ENCODE data around the gene MAP2K6. TPM values are rescaled to one million over a fixed set of nuclear protein-coding genes. Genes with fewer than 3 reads are reported as not detected.

The MAP2K6 gene
- total RNA-seq, 2 experiments from 2014 or later = 14.0 to 14.6 TPM

DNA sequence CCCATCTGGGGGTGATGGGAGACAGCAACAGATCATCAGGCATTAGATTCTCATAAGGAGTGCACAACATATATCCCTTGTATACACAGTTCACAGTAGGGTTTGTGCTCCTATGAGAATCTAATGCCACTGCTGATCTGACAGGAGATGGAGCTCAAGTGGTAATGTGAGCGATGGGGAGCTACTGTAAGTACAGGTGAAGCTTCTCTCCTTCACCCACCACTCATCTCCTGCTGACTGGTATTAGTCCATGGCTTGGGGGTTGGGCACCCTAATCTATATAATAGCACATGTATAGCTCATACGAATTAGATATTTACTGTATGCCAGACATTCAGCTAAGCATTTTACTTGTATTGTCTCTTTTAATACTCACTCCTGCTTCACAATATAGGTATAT, 101.7 kb downstream of the MAP2K6 start:
- peaks cover 37% of the 10 kb centered on the region for H3K36me3 ChIP-seq (ENCODE audit: insufficient read depth, low read length)
- POLR2A ChIA-PET = no interaction called here
- H3K27ac ChIP-seq (ENCODE audit: low read depth in 1 of 2, low read length in 2 of 2) = no peak overlapping the region
- TF ChIP-seq, protein P1, sequence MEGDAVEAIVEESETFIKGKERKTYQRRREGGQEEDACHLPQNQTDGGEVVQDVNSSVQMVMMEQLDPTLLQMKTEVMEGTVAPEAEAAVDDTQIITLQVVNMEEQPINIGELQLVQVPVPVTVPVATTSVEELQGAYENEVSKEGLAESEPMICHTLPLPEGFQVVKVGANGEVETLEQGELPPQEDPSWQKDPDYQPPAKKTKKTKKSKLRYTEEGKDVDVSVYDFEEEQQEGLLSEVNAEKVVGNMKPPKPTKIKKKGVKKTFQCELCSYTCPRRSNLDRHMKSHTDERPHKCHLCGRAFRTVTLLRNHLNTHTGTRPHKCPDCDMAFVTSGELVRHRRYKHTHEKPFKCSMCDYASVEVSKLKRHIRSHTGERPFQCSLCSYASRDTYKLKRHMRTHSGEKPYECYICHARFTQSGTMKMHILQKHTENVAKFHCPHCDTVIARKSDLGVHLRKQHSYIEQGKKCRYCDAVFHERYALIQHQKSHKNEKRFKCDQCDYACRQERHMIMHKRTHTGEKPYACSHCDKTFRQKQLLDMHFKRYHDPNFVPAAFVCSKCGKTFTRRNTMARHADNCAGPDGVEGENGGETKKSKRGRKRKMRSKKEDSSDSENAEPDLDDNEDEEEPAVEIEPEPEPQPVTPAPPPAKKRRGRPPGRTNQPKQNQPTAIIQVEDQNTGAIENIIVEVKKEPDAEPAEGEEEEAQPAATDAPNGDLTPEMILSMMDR (IDR thresholded peaks at IDR 0.05) = no peak
- H3K27me3 Mint-ChIP-seq = no peaks in the 10 kb centered on the region
- H3K27ac Mint-ChIP-seq = no peak overlapping the region
- DNase-seq (no peak), ATAC-seq (ENCODE audit: poor library complexity) (no peak)
- H3K27me3 ChIP-seq (ENCODE audit: control insufficient read depth in 1 of 2, insufficient read depth in 2 of 2, low read length in 2 of 2) = no peaks in the 10 kb centered on the region
- H3K36me3 Mint-ChIP-seq (ENCODE audit: low read depth) = peaks cover 64% of the 10 kb centered on the region
- no peaks in the 10 kb centered on the region for H3K9me3 Mint-ChIP-seq
- H3K4me1 ChIP-seq (ENCODE audit: insufficient read depth, low read length) = no peaks in the 10 kb centered on the region
- no peaks in the 10 kb centered on the region for H3K4me1 Mint-ChIP-seq (ENCODE audit: low read depth)
- H3K4me3 ChIP-seq (ENCODE audit: low read length) = no peak overlapping the region
- intact Hi-C loops (cut with DNase I, micrococcal nuclease) = no loop called here
- no peaks in the 10 kb centered on the region for H3K9me3 ChIP-seq (ENCODE audit: control insufficient read depth in 1 of 2, insufficient read depth in 1 of 2, low read length in 2 of 2)
- no peak overlapping the region for H3K4me3 Mint-ChIP-seq
- CTCF ChIA-PET = interaction anchor here (1.1 kb wide), 1 partner anchor 14 kb away, joined by 3 read pairs; no protein-coding TSS in a partner anchor

- Histone ChIP-seq H3K27me3 (ENCODE audit: control insufficient read depth in 1 of 2, insufficient read depth in 2 of 2, low read length in 2 of 2) (no peaks in the 10 kb centered on the region), H3K36me3 (ENCODE audit: insufficient read depth, low read length) (peaks cover 38% of the 10 kb centered on the region), H3K9me3 (ENCODE audit: control insufficient read depth in 1 of 2, insufficient read depth in 1 of 2, low read length in 2 of 2) (no peaks in the 10 kb centered on the region), H3K4me1 (ENCODE audit: insufficient read depth, low read length) (no peaks in the 10 kb centered on the region), H3K27ac (ENCODE audit: low read depth in 1 of 2, low read length in 2 of 2) (no peak overlapping the region), H3K4me3 (ENCODE audit: low read length) (no peak overlapping the region)
- H3K4me1 Mint-ChIP-seq (ENCODE audit: low read depth) = no peaks in the 10 kb centered on the region
- TF ChIP-seq, protein P1 (IDR thresholded peaks at IDR 0.05) = no peak
- no peaks in the 10 kb centered on the region for H3K27me3 Mint-ChIP-seq
- ATAC-seq (ENCODE audit: poor library complexity) (no peak), DNase-seq (no peak)
- intact Hi-C loops (cut with DNase I, micrococcal nuclease) = no loop called here
- ChIA-PET POLR2A (no interaction called here), CTCF (no interaction called here)
- H3K9me3 Mint-ChIP-seq = no peaks in the 10 kb centered on the region
- no peak overlapping the region for H3K27ac Mint-ChIP-seq
- H3K36me3 Mint-ChIP-seq (ENCODE audit: low read depth) = peaks cover 67% of the 10 kb centered on the region
- no peak overlapping the region for H3K4me3 Mint-ChIP-seq
Measured at GRCh38 chr17:69516911-69517310, 102.4 kb downstream of the MAP2K6 start.

DNA sequence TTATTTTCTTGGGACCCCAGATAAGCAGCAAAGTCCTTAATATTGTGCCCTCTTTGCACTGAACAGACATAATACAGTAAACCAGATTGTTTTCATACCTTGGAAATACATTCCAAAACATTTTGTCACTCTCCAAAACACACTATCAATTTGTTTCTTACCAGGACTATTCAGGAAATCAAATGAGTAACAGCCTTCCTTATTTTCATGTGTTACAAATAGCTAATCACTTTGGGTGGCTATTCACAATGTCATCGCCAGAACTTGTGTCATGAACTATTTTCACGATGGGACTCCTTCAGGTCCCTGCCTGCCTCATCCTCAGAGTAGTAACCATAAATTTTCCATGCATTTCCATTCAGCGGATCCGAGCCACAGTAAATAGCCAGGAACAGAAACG, 104.5 kb downstream of the MAP2K6 start:
- no peak overlapping the region for H3K27ac Mint-ChIP-seq
- no peaks in the 10 kb centered on the region for H3K27me3 Mint-ChIP-seq
- ChIA-PET POLR2A (no interaction called here), CTCF (no interaction called here)
- H3K4me1 Mint-ChIP-seq (ENCODE audit: low read depth) = peaks cover 4% of the 10 kb centered on the region
- Histone ChIP-seq H3K4me1 (ENCODE audit: insufficient read depth, low read length) (no peaks in the 10 kb centered on the region), H3K27me3 (ENCODE audit: control insufficient read depth in 1 of 2, insufficient read depth in 2 of 2, low read length in 2 of 2) (no peaks in the 10 kb centered on the region), H3K36me3 (ENCODE audit: insufficient read depth, low read length) (peaks cover 44% of the 10 kb centered on the region), H3K4me3 (ENCODE audit: low read length) (no peak overlapping the region), H3K27ac (ENCODE audit: low read depth in 1 of 2, low read length in 2 of 2) (no peak overlapping the region), H3K9me3 (ENCODE audit: control insufficient read depth in 1 of 2, insufficient read depth in 1 of 2, low read length in 2 of 2) (no peaks in the 10 kb centered on the region)
- no peak for DNase-seq
- no peak overlapping the region for H3K4me3 Mint-ChIP-seq
- ATAC-seq (ENCODE audit: poor library complexity) = no peak
- peaks cover 87% of the 10 kb centered on the region for H3K36me3 Mint-ChIP-seq (ENCODE audit: low read depth)
- no peaks in the 10 kb centered on the region for H3K9me3 Mint-ChIP-seq
- intact Hi-C loops (cut with DNase I, micrococcal nuclease) = no loop called here
- TF ChIP-seq, protein P1 (IDR thresholded peaks at IDR 0.05) = no peak

Data from CD4-positive, alpha-beta T cell (primary cell).